HG03025 (cell line): ENCODE results near the gene PPM1H.

Source experiments
- ATAC-seq: cut with Tn5 transposase; IDR thresholded peaks from one replicate; pipeline ENCODE4 v1.9.1; 2021; ENCODE audit warnings: mild to moderate bottlenecking, moderate library complexity; ENCODE audit not compliant: unreplicated experiment, low FRiP score

PPM1H gene

GRCh38 chr12:62720025-62720424 is 214.9 kb downstream of the PPM1H start:
- no peak for ATAC-seq

GRCh38 chr12:62718762-62719426 is 216.1 kb downstream of the PPM1H start:
- ATAC-seq = no peak

DNA sequence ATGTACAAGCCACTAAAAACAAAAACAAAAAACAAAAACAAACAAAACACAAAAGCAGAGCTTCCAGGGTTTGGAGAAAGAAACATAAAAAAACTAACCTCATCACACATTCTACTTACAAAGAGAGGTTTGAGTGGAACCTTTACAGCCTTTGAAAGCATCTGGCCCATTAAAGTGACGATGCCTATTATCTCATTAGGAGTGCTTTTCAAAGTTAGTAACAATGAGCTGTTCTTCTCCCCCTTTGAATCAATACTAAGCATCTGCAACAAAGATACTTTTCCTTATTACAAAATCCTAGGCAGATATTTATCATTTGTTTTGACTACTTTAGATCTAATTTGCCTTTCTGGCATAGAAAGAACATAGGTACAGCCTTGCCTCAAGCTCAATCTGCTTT is 217.3 kb downstream of the PPM1H start:
- ATAC-seq = no peak

DNA sequence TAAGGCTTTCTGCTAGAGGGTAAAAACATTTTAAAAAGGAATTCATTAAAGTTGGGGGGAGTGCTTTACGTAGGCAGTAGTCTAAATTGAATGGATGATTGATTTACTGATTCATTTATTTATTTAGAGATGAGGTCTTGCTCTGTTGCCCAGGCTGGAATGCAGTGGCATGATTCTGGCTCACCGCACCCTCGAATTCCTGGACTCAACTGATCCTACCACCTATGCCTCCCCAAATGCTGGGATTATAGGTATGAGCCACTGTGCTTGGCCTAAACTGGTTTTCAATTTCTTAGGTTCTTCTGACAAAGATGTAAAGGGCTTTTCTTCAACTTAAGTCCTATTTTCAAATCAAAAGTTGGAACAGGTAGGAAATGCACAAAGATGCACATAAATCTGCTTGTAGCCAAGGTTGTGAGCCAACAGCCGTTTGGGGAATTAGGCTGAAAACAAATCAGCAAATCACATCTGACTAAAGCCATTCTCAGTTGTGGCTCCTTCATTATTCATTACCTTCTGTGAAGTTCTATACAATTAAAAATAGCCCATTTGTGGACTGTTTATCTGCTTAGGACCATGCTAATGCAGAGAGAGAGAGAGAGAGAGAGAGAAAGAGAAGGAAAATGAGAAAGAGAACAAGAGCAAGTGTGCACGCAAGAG is 218.0 kb downstream of the PPM1H start:
- no peak for ATAC-seq

GRCh38 chr12:62716037-62716436 is 218.9 kb downstream of the PPM1H start:
- no peak for ATAC-seq

- ATAC-seq = no peak
Measured at GRCh38 chr12:62714774-62715721, 219.9 kb downstream of the PPM1H start.

DNA sequence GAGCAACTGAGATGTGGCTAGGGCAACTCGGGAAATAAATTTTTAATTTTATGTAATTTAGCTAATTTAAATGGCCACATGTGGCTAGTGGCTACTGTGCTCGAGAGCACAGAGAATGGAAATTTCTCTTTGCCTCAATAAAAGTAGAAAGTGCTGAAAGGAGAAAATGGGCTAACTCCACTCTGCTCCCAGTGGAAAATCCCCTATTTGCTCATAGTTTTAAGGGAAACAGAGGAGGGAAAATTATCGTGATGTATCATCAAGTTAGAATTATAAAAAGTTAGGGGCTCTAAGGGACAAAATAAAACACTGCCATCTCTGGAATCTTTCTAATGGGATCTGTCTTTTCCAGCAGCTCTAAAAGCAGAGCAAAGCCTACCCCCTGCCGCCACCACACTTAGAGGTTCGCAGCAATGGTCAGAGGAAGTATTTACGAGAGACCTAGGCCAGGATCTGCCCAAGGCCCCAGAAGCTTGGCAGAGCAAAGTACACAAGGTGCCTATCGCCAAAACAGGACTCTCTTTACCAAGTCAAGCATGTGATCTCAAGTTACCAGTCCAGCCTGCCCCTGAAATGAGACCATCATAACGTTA is 220.7 kb downstream of the PPM1H start:
- ATAC-seq = no peak

DNA sequence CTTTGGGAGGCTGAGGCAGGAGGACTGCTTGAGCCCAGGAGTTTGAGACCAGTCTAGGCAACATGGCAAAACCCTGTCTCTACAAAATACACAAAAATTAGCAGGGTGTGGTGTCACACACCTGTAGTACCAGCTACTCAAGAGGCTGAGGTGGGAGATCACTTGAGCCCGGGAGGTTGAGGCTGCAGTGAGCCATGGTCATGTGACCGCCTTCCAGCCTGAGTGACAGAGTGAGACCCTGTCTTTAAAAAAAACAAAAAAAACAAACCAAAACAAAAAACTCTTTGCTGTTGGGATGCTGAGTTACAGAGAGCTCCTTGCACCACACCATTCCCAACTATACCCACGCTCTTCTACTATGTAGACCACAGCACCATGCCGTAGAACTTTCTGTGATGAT is 221.2 kb downstream of the PPM1H start:
- no peak for ATAC-seq

DNA sequence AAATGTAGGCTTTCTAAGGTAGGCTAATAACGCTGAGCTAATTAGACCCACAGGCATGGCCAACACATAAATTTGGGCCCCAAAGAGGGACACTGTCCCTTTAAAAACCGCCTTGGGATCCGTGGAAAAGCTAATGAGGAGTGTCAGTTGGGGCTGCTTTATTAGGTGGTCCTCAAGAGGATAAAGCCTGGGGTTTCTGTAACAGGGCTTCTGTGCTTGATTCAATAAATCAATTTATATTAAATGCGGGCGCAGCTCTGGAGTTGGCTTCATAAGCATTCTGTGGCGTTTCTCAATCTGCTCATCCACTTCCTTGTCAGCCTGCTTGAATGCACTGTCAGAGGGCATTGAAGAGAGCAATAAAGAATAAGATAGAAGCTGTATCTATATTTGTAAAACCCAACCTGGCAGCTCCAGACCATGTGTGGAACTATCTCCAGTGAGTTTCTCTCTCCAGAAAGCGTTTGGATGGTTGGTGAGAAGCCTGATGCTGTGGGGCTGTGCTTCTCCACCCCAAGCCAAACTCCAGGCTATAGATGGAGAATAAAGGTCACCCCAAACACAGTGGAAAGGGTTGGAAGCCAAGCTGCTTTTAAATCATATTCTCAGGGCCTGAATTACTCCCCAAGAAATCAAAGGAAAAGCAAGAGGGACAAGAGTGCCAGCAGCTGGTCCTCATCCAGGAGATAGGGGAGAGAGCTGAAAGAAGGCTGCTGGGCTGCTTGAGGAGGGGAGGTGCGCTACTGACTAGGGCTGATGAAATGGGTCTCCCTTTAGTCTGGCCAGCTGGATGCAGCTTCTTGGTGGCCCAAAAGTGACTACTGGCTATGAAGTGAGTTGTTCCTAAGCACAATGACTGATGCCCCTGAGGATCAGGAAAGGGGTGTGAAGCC is 222.0 kb downstream of the PPM1H start:
- no peak for ATAC-seq

DNA sequence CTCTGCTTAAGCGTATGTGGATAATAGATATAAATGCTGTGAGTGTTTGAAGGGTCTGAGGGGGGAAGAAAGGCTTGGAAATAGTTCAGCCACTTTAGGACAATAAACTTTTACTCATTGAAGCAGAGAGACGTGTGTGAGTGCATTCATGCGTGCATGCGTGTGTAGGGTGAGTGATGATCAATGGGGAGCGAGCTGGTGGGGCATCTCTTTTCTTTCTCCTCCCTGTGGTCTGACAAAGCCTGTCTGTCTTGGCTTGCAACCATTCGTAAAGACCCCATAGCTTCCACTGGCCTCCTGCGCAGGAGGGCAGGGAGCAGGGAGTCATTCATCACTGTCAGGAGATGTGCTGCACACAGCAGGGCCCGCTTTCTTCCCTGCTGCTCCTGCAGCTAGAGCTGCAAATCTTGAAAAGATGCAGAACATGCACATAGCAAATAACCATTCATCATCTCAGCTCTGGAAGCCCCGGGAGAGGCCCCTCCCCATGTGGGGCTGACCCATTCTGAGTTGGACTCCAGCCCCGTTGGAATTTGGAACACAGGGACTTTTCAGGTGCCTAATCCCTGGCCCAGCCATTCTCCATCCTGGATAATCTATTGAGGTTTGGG is 223.2 kb downstream of the PPM1H start:
- ATAC-seq = no peak

GRCh38 chr12:62709311-62709710 is 225.6 kb downstream of the PPM1H start:
- no peak for ATAC-seq

GRCh38 chr12:62707939-62708338 is 227.0 kb downstream of the PPM1H start:
- ATAC-seq = no peak

DNA sequence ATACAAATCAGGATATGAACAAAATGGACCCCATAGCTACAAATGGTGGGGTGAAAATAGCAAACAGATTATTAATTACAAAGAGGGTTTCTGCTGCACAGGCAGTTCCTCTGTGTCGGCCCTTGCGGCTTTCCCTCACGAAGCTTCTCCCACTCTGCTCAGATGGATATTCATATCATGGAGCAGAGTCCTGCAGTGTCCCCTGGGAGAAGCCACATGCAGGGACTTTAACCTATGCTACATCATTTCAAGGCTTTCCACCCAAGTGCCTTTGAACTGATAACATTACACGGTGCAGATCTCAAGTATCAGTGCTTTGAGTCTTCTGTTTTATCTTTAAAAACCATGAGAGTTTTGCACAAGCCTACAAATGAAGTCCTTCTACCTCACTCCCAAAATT is 229.1 kb downstream of the PPM1H start:
- ATAC-seq = no peak

GRCh38 chr12:62703011-62703380 is 232.0 kb downstream of the PPM1H start:
- no peak for ATAC-seq

DNA sequence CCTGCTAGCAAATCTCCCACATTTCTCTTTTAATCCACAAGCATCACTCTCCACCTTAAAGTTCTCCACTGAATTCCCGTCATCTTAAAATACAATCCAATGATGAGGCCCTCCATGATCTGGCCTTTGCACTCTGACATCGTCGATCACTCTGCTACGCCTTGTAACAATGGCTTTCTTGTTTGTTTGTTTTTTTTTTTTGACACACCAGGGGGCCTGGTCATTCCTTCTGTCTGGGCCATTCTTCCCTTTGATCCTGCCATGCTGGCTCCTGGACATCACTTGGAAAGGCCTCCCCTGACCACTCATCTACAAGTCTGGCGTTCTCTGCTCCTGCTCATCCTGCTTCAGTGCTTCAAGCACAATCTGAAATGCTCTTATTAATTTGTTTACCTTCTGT is 233.5 kb downstream of the PPM1H start:
- no peak for ATAC-seq

- no peak for ATAC-seq
Measured at GRCh38 chr12:62700091-62700880, 234.7 kb downstream of the PPM1H start.

- ATAC-seq = no peak
Measured at GRCh38 chr12:62698701-62699101, 236.2 kb downstream of the PPM1H start.

- no peak for ATAC-seq
Measured at GRCh38 chr12:62697893-62698292, 237.1 kb downstream of the PPM1H start.

GRCh38 chr12:62695696-62696095 is 239.3 kb downstream of the PPM1H start:
- ATAC-seq = no peak
